Measurements from ENCODE around the gene MALL.
"Not testable (repeated sequence)": the region's sequence is repeated elsewhere in the genome, so short reads cannot be mapped to it uniquely, and the experiment has no call there.

DNA sequence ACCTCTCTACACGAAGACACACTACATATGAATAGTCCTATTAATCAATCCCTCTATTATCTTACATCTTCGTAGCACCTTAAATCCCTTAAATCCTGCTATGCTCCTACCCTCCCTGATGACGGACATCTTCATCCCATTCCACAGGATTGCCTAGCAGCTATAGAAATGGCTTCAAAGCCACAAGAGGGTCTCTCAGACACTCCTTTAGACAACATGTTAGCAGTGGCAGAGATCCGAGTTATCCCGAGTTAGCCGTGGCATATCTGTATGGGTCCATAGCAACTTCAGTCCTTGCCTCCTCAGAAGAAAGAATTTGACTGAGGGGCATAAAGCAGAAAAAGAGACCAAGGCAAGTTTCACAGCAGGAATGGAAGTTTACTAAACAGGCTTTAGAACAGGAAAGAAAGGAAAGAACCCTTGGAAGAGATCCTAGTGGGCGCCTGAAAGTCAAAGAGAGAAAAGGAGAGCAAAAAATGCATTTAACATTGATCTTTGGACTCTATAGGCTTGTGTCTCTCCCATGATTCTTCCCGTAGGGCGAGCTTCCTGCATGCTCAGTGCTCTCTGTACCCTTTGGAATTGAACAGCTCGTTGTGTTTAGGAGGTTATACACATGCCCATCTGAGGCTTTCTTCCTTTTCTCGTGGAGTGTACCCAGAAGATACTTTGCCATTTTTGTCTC, 56.5 kb downstream of the MALL start:
- not testable (repeated sequence) for TF ChIP-seq EZH2 (IDR thresholded peaks at IDR 0.05); POLR2AphosphoS5 (IDR thresholded peaks at IDR 0.05; ENCODE audit: borderline replicate concordance, low read depth, low read length); FOXP2 (optimal IDR thresholded peaks at IDR 0.05; ENCODE audit: control extremely low read depth, extremely low read length, insufficient read depth)
